ENCODE results near the gene DAB2IP.

DNA sequence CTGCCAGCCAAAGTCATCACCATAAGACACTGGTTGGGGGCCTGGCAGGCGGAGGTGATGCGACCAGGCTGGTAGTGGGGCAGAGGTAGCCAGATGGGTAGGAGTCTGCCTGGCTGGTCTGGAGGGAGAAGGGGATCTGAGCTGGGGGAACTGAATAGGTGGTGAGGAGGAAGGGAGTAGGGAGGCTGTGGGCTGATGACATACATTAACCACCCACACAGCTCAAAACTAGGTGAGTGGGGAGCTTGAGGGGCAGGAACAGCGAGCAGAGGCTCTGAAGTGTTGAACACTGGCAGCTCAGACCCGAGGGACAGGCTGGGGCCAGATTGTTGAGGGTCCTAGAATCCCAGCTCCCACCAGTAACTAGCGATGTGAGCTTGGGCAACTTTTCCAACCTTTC is 81.0 kb downstream of the DAB2IP start:
- TF ChIP-seq, protein P1, sequence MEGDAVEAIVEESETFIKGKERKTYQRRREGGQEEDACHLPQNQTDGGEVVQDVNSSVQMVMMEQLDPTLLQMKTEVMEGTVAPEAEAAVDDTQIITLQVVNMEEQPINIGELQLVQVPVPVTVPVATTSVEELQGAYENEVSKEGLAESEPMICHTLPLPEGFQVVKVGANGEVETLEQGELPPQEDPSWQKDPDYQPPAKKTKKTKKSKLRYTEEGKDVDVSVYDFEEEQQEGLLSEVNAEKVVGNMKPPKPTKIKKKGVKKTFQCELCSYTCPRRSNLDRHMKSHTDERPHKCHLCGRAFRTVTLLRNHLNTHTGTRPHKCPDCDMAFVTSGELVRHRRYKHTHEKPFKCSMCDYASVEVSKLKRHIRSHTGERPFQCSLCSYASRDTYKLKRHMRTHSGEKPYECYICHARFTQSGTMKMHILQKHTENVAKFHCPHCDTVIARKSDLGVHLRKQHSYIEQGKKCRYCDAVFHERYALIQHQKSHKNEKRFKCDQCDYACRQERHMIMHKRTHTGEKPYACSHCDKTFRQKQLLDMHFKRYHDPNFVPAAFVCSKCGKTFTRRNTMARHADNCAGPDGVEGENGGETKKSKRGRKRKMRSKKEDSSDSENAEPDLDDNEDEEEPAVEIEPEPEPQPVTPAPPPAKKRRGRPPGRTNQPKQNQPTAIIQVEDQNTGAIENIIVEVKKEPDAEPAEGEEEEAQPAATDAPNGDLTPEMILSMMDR (IDR thresholded peaks at IDR 0.05; ENCODE audit: borderline replicate concordance, extremely low read depth, low read length, poor library complexity, severe bottlenecking), result no peak
- no peak for TF ChIP-seq EZH2 (IDR thresholded peaks at IDR 0.05; ENCODE audit: borderline replicate concordance, low read depth, low read length, severe bottlenecking)

Measured in DND-41 (cell line).